Mammary epithelial cell (primary cell): ENCODE measurements around the gene PLD2.

Source experiments
- EZH2 ChIP-seq: IDR thresholded peaks from 2 replicates; pipeline ENCODE4 v1.6.1; 2012; ENCODE audit warnings: low read length, inconsistent platforms, borderline replicate concordance
- TF ChIP-seq, protein P1 (sequence below), 2 donors: IDR thresholded peaks in 1 of 2; conservative IDR thresholded peaks in 1 of 2; 2 replicates each; pipeline ENCODE4 v1.5.1; 2011 to 2012; ENCODE audit warnings: inconsistent platforms in 2 of 2, low read length in 2 of 2, mild to moderate bottlenecking in 2 of 2, control low read depth in 1 of 2, low read depth in 1 of 2; ENCODE audit not compliant: insufficient read depth in 1 of 2; ENCODE audit errors: extremely low read depth in 1 of 2

DNA sequence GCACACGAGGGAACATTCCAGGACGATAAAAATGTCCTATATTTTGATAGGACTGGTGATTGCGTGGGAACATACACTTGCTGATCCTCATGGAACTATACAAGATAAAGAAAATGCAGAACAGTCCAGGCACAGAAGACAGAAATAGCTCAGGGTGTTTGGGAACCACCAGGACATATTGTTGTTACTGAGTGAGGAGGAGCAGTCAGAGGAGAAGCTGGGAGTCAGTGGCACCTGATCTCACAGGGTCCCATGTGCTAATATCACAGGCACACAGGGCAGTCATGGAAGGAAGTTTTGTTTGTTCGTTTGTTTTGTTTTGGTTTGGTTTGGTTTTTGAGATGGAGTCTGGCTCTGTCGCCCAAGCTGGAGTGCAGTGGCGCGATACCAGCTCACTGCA is 5.7 kb downstream of the PLD2 start:
- TF ChIP-seq, protein P1, sequence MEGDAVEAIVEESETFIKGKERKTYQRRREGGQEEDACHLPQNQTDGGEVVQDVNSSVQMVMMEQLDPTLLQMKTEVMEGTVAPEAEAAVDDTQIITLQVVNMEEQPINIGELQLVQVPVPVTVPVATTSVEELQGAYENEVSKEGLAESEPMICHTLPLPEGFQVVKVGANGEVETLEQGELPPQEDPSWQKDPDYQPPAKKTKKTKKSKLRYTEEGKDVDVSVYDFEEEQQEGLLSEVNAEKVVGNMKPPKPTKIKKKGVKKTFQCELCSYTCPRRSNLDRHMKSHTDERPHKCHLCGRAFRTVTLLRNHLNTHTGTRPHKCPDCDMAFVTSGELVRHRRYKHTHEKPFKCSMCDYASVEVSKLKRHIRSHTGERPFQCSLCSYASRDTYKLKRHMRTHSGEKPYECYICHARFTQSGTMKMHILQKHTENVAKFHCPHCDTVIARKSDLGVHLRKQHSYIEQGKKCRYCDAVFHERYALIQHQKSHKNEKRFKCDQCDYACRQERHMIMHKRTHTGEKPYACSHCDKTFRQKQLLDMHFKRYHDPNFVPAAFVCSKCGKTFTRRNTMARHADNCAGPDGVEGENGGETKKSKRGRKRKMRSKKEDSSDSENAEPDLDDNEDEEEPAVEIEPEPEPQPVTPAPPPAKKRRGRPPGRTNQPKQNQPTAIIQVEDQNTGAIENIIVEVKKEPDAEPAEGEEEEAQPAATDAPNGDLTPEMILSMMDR (conservative IDR thresholded peaks at IDR 0.05 in 1 of 2, IDR thresholded peaks at IDR 0.05 in 1 of 2; ENCODE audit: extremely low read depth in 1 of 2, insufficient read depth in 1 of 2, low read depth in 1 of 2, low read length in 2 of 2) = no peak
- TF ChIP-seq EZH2 = no peak
